Cerebellar cortex (tissue), 1 donor: ENCODE measurements around the gene LINGO4.
"Not testable (repeated sequence)": the region's sequence is repeated elsewhere in the genome, so short reads cannot be mapped to it uniquely, and the experiment has no call there.

Experiments used
- DNase-seq: peaks from one replicate; pipeline ENCODE4 v3.0.0-alpha.2; 2015; ENCODE audit warnings: low spot score

Gene LINGO4

DNA sequence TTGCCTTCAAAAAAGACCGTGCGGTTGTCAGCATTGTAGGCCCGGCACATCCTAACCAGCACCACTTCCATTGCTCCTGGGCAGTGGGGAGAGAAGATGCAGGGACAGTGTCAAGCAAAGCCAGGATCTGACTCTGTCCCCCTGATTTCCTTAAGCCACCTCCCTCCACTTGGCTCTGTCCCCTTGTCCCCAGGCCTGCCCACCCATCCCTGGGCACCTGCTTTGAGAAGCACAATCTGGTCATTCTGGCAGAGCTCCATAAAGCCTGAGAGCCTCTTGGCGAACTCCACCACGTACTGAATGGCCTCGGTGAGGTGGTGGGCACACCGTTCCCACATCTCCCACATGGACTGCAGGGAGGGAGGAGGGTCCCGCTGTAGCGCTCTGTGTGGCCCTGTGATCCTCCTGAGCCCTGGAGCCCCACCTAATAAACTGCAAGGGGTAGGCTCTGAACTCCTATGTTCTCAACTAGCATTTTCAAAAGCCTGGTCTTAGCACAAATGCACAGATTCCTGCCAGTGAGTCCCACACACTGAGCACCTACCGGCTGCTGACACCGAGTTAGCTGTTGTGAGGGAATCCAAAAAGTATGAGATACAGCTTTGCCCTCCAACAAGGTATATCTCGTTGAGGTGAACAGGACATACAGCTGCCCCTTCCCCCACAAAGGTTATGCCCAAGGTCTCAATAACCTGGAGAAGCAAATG, 8.2 kb upstream of the LINGO4 start:
- peak; percentile 86 for DNase-seq

DNA sequence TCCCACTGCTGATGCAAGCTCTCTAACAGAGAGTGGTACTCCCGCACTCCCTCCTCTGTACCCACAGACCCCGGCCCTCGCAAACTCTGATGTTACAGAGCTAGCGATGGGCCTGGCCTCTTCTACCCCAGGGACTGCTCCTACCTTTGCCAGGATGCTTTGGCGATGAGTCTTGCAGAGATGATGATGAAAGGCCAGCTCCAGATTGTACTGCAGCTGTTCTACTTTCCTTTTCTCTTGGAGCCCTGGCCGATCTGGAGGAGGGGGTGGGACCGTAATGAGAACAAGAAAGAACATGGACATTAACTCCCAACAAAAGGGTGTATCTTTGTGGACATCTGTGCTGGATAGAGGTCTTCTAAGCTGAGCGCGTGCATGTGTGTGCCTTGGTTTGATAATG, 6.0 kb upstream of the LINGO4 start:
- no peak for DNase-seq

DNA sequence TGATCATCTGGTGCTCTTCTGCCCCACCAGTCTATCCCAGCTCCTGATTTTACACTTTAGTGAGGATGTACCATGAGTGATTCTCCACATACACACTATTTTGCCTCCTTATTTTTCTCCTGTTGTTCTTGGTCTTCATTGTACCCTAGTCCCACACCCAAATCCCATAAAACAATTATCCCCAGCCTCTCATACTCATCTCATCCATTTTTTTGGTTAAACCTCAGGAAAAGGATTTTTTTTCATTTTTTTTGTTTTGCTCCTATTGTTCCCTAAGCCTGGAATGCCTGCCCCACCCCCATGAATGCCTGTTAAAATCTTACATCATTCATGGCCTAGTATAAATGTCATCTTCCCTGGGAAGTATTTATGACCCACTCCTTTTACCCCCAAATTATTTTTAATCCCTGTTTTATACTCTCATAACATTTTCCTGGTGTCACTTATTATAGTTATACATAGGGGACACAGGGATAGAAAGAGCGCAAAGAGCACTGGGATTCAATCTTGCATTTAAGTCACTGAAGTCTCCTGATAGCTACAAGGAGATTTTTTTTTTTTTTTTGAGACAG, 4.9 kb upstream of the LINGO4 start:
- DNase-seq: no peak

DNA sequence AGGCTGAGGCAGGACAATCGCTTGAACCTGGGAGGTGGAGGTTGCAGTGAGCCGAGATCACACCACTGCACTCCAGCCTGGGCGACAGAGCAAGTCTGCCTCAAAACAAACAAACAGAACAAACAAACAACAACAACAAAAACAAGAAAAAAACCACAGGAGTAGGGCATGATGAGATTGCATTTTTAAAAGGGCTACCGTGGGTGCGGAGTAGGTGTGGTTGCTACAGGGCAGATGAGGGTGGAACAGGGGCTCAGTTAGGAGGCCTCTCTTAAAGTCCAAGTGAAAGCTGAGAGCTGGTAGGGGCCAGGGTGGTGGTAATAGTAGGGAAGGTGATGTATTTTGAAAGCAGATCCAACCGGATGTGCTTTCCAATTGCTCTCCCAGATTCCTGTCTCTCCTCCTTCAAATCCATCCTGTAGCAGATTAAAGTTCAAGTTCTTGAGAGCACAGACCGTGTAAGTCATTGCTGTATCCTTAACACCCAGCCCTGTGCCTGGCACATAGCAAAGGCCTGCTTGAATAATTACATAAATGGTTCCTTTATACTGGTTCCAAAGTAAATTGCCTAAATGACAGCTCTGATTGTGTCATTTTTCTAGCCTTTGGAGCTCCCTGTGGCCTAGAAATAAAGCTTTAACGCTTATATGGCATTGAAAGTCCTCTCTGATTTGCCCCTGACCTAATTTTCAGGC, 4.2 kb upstream of the LINGO4 start:
- DNase-seq: no peak

DNA sequence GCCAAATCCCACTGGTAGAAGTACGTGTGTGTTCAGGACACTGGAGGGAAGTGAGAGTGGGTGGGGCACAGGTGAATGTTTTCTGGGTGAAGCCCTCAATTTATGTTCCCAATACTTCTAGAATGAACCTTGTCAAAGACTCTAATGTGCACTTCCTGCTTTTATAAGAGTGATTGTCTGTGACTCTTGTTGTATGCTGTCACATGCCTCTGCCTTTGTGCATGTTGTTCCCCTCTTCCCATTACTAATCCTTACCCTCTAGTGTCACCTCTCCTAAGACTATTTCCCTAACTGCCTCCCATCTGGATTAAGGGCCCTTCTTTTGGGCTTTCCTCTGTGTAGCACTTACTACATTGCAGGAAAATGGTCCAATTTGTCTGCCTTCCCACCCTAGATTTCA, 2.5 kb upstream of the LINGO4 start:
- no peak for DNase-seq

DNA sequence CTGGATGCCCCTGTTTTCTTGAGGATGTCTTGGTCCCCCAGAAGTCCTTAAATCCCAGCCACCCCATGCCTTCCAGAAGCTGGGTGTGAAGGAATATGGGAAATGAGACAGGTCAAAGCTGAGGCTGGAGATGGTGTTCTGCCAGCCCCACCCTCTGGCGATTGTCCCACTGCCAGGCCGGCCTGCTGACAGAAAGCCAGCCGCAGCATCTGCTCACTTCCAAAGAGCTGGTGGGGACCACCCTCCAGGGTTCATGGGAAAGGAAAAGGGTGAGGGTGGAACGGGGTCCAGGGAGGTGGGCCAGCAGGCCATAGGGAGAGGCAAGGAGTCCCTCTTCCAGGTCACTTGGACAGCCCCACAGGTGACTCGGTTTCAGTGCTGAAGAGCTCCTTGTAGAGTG, 1.9 kb upstream of the LINGO4 start:
- DNase-seq: no peak

GRCh38 chr1:151806170-151806569, 951 bp upstream of the LINGO4 start:
- DNase-seq: no peak

- DNase-seq: no peak
Measured at GRCh38 chr1:151803915-151804314, 1.3 kb downstream of the LINGO4 start.

DNA sequence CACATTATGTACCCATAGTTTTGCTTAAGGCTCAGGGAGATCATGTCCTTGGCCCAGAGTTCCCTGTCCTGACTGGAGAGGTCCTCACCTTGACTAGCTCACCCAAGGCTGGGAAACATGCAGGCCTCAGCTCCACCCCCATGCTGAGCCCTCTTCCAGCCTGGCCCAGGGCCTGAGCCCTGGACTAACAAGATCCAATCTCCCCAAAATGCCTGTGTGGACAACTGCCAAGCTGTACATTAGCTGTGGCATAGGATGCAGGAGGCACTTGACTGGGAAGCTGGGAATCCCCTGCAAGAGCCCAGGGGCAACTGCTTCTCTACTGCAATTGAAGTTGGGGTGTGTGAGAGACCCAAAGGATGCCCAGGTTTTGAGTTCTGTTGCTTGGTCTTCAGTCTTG, 2.1 kb downstream of the LINGO4 start:
- no peak for DNase-seq

DNA sequence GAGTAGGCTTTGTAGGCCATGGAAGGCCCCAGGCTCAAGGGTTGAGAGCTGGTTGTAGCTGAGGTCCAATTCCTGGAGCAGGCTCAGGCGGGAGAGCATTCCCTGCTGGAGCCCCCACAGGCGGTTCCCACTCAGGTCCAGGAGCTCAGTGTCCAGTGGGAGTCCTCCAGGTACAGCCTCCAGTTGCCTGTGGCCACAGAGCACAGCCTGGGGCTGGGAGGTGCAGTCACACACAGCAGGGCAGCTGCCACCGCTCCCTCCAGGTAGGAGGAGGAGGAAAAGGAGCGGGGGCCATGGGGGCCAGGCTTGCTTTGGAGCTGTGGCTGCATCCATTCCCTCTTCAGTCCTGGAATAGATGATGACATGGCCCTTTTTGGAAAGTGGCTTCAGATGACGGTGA, 2.8 kb downstream of the LINGO4 start:
- no peak for DNase-seq

- DNase-seq: no peak
Measured at GRCh38 chr1:151801846-151802245, 3.4 kb downstream of the LINGO4 start.

- DNase-seq: no peak
Measured at GRCh38 chr1:151801310-151801820, 3.9 kb downstream of the LINGO4 start.

GRCh38 chr1:151800830-151801229, 4.4 kb downstream of the LINGO4 start:
- DNase-seq: no peak

- DNase-seq: no peak
Measured at GRCh38 chr1:151799179-151800022, 5.8 kb downstream of the LINGO4 start.

DNA sequence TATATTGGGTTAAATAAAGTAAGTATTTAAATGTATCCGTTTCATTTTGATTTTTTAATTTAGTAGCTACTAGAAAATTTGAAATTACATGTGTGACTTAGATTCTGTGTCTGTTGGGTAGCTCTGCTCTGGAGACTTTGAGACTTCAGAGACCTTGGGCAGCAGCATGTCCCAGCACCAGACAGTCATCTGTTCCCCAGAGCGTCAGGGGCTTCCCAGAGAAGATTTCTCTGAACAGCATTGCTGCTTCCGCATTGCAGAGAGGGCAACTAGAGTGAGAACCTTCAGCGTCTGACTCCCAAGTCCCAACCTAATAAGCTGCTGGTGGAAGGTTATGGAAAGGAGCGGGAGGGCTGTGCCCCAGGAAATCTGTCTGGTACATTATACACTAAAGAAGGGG, 6.6 kb downstream of the LINGO4 start:
- DNase-seq: no peak

DNA sequence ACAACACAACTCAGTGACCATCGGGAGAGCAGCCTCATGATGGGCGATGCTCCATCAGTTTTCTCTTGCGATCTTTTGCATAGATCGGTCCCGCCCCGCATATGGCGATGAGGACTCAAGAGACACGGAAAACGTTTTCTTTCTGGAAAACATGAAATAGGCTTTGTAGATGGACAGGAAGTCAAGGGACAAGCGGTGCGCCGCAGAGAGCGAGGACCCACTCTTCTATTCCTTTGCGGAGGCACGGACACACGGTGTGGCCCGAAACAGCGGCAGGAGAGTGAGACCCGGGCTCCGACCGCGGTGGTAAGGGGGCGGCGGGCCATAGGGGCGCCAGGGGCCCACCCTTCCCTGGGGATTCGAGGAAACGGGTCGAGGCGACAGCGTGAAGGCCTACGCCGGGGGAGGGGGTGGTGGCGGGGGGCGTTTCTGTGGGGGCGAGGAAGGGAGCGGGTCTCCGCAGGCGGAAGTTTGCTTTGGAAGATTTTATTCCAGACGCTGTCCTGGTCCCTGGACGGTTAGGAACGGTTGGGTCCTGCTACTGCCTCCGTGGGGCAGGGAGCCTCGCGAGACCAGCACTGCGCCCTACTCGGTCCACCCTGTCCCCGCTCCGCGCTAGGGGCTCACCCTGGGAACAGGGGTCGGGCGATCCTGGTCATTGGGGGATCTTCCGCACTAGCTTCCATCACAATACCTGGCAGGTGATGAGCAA, 14.1 kb downstream of the LINGO4 start:
- no peak for DNase-seq

DNA sequence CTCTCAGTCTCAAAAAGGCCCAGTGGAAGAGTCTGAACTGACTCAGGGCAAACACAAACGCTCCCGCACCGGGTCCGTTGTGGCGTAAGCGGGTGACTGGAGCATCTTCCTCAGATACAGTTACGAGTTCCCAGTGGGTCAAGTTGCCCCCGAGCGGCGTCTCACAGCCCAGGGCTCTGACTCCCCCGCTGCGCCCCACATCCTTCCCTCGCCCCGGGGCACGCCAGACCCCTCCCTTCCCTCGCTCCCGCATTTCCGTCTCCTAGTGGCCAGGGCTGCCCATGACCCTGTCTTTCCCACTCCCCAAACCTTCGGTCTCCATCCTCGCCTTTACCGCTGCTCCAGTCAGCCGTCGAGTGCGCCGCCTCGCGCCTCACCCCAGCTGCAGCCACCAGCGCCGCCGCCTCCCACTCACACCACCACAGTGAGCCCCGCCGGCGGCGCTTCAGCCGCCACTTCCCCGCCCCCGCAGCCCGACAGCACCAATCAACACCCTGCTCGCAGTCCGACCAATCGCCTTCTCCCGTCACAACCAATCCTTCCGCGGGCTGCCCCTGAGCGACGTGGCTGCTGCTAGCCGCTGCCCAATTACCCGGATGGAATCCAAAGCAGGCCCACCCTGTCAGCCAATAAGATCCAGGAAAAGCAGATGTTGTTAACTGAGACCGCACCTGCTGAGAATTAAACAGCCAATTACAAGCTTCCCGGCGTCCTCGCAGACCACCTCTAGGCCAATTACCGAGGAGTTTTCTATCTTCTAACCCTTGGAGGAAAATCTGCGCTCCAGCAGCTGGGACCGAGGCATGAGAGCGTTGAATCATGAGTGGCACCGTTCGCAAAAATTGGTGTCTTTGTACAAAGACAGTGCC, 14.9 kb downstream of the LINGO4 start, which contains the start of gene TDRKH:
Gene TDRKH, minus strand, starts transcription at position 430 of the 869 bp plus-strand sequence. CDS start 7,478 bp downstream, outside the sequence.
- DNase-seq: peak; percentile 99

GRCh38 chr1:151787689-151788088, 17.5 kb downstream of the LINGO4 start:
- no peak for DNase-seq

DNA sequence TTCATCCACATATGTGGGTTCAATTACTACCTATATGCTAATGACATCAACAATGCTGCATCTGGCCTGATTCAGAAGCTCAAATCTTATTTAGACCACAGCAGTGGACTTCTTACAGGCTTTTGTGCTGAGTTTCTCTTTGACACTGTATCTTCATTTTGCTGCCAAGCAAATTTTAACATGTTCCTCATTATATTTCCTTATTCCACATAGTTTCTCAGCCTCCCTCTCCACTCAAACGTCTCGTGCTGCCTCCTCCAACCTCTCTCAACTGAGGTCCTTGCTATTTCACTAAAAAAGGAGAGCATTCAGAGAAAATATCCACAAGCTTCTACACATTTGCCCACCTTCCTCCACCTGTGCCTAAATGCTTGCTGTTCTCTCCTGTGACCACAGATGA, 21.4 kb downstream of the LINGO4 start:
- DNase-seq: no peak

DNA sequence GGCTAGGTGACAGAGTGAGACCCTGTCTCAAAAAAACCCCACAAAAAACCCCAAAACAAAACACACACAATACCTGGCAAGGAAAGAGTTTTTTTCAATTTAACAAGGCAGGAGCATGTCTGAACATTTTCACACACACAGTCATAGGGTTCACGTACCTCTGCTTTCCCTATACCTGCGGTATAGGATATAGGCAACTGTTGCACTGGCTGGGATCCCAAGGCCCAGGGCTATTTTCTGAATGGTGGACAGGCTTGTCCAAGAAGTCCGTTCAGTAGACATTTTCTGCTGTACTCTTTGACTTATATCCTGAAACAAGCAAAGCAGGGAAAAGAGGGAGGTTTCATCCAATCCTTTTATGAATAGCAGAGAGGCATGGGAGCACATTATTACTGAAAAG, 22.5 kb downstream of the LINGO4 start:
- no peak for DNase-seq

- DNase-seq: not testable (repeated sequence)
Measured at GRCh38 chr1:151782026-151782425, 23.2 kb downstream of the LINGO4 start.
